HG03460 (cell line): ENCODE results near the gene SLC7A5.
"Not testable (repeated sequence)": the region's sequence is repeated elsewhere in the genome, so short reads cannot be mapped to it uniquely, and the experiment has no call there.

ENCODE experiments used
- ATAC-seq: cut with Tn5 transposase; IDR thresholded peaks from one replicate; pipeline ENCODE4 v1.9.1; 2021; ENCODE audit not compliant: unreplicated experiment

SLC7A5 gene

GRCh38 chr16:87802670-87803069 lies 66.6 kb downstream of the SLC7A5 start:
- ATAC-seq = no peak

GRCh38 chr16:87801679-87802259 lies 67.5 kb downstream of the SLC7A5 start:
- no peak for ATAC-seq

- ATAC-seq = no peak
Measured at GRCh38 chr16:87800497-87800896, 68.8 kb downstream of the SLC7A5 start.

- no peak for ATAC-seq
Measured at GRCh38 chr16:87795336-87795735, 74.0 kb downstream of the SLC7A5 start.

- no peak for ATAC-seq
Measured at GRCh38 chr16:87794485-87795078, 74.7 kb downstream of the SLC7A5 start.

GRCh38 chr16:87792205-87792565 lies 77.1 kb downstream of the SLC7A5 start:
- no peak for ATAC-seq

GRCh38 chr16:87791295-87792204 lies 77.8 kb downstream of the SLC7A5 start:
- ATAC-seq = no peak

- no peak for ATAC-seq
Measured at GRCh38 chr16:87790292-87791100, 78.8 kb downstream of the SLC7A5 start.

- no peak for ATAC-seq
Measured at GRCh38 chr16:87789437-87790291, 79.6 kb downstream of the SLC7A5 start.

- not testable (repeated sequence) for ATAC-seq
Measured at GRCh38 chr16:87788730-87789436, 80.4 kb downstream of the SLC7A5 start.

- not testable (repeated sequence) for ATAC-seq
Measured at GRCh38 chr16:87787451-87788091, 81.7 kb downstream of the SLC7A5 start.

- ATAC-seq = no peak
Measured at GRCh38 chr16:87784812-87785211, 84.5 kb downstream of the SLC7A5 start.

GRCh38 chr16:87782033-87782432 lies 87.3 kb downstream of the SLC7A5 start:
- no peak for ATAC-seq

GRCh38 chr16:87780385-87780989 lies 88.8 kb downstream of the SLC7A5 start:
- no peak for ATAC-seq
